OCI-LY1 (cell line): ENCODE results near the gene SLC4A1AP.

Experiments used
- CTCF ChIP-seq: fragments of 200-600 bp; sonication (generic), shearing (Covaris generic); IDR thresholded peaks from 2 replicates; pipeline ENCODE4 v1.5.1; 2017; ENCODE audit warnings: mild to moderate bottlenecking, antibody characterized with exemption, low read length, moderate library complexity, mixed read lengths
- EZH2 ChIP-seq: fragments of 200-600 bp; sonication (generic), shearing (Covaris generic); IDR thresholded peaks from 2 replicates; pipeline ENCODE4 v1.8.0; 2017; ENCODE audit warnings: borderline replicate concordance, mixed run types, mild to moderate bottlenecking, antibody characterized with exemption, low read length, moderate library complexity, mixed read lengths

GRCh38 chr2:27734305-27734704, 70.6 kb downstream of the SLC4A1AP start:
- TF ChIP-seq EZH2 (no peak), CTCF (no peak)
